Heart right ventricle (tissue), 16 donors: ENCODE data around the gene ELMO1. TPM values are rescaled to one million over a fixed set of nuclear protein-coding genes. Genes with fewer than 3 reads are reported as not detected.

ENCODE experiments used
- ATAC-seq, 8 donors: fragments of 200-7000 bp; cut with Tn5 transposase; one replicate each; pipeline ENCODE4 v1.9.1; 2020; ENCODE audit warnings: mild to moderate bottlenecking in 8 of 8, moderate library complexity in 8 of 8, moderate number of reproducible peaks in 1 of 8
- DNase-seq, 2 donors: peaks; one replicate each; pipeline ENCODE4 v3.0.0-alpha.2; 2020
- H3K27ac ChIP-seq, 10 donors: fragments of 200-600 bp; sonication (generic) in 2 of 10; one replicate each; pipeline versions ENCODE4 v1.5.0 to v1.8.0; 2020 to 2022; ENCODE audit warnings: mild to moderate bottlenecking in 3 of 10
- H3K27me3 ChIP-seq, 7 donors: fragments of 200-600 bp; one replicate each; pipeline ENCODE4 v1.8.0; 2021 to 2022; ENCODE audit warnings: mild to moderate bottlenecking in 2 of 7
- H3K36me3 ChIP-seq, 9 donors: fragments of 200-600 bp; sonication (generic) in 1 of 9; one replicate each; pipeline versions ENCODE4 v1.5.0 to v1.8.0; 2020 to 2022; ENCODE audit warnings: mild to moderate bottlenecking in 2 of 9
- H3K4me1 ChIP-seq, 9 donors: fragments of 200-600 bp; sonication (generic) in 1 of 9; one replicate each; pipeline versions ENCODE4 v1.5.0 to v1.8.0; 2020 to 2022; ENCODE audit warnings: mild to moderate bottlenecking in 4 of 9
- H3K4me3 ChIP-seq, 10 donors: fragments of 200-600 bp; sonication (generic) in 2 of 10; one replicate each; pipeline versions ENCODE4 v1.5.0 to v1.8.0; 2020 to 2022; ENCODE audit warnings: mild to moderate bottlenecking in 7 of 10, moderate library complexity in 2 of 10
- H3K9me3 ChIP-seq, 11 donors: fragments of 200-600 bp in 10 of 11; sonication (generic) in 2 of 11; one replicate each; pipeline versions ENCODE4 v1.5.0 to v1.8.0; 2013 to 2022; ENCODE audit warnings: mild to moderate bottlenecking in 2 of 11, control low read depth in 1 of 11, moderate library complexity in 1 of 11
- WGBS, 2 donors: extraction: QIAGEN DNeasy Blood & Tissue Kit; methylation state at CpG; one replicate each; pipeline ENCODE4 v1.1.7; 2013; ENCODE audit warnings: inconsistent platforms in 1 of 2; 5-methylcytosine and 5-hydroxymethylcytosine counted together
- intact Hi-C, 10 donors: fragments of 100-400 bp; cut with DNase I; formaldehyde crosslinking; loops; one replicate each; pipeline versions ENCODE4 v1.11.1 to v1.14.2; 2022
- polyA plus RNA-seq, 2 donors: library from polyadenylated mRNA; stranded (reverse); fragments of 200-250 nt; gene quantifications; one replicate each; pipeline ENCODE4 v1.2.3, GENCODE V29; 2013
- total RNA-seq, 10 donors: library from RNA; stranded (reverse); fragmentation: NEBNext Ultra II Directional in 3 of 10; extraction: Animal tissue kit (Norgen Biotek cat#: 25700) in 3 of 10; gene quantifications; one replicate each; pipeline versions ENCODE4 v1.2.1 to v1.2.4, GENCODE V29; 2021 to 2023
- TF ChIP-seq, protein P1 (sequence below), 9 donors: fragments of 200-600 bp; sonication (generic) in 2 of 9; IDR thresholded peaks; one replicate each; pipeline versions ENCODE4 v1.5.0 to v1.8.0; 2021 to 2022; ENCODE audit warnings: antibody characterized with exemption in 9 of 9, mild to moderate bottlenecking in 5 of 9, moderate library complexity in 1 of 9
- donor health status: Arrhythmogenic right ventricular cardiomyopathy.
- donor health status: ischemic (EF 13 %, LVEDD 7.1; RV severe dilation, severe dysfunction).
- donor health status: healthy with polysubstance abuse.
- donor health status: DM: no; HTN: yes; CAD: no.
- donor health status: DM: no; HTN: no; CAD: no.
- donor health status: ischemic (EF 25% LVEDD 6.9; RV normal size, moderate dysfunction).
- donor health status: ischemic (EF 25% LVEDD 5.7; RV mildly dilated, moderate dysfunction).
- donor health status: healthy.
- donor health status: DM: yes; HTN: yes; CAD: no.
- donor health status: Ischemic cardiomyopathy.
- donor health status: ischemic (EF 35%, LVEDD 5.7; RV mildly dilated, moderate dysfunction).
- donor health status: nonischemic (EF 11% LVEDD 7.7; RV severe dilation, severe dysfunction).
- donor health status: DM: yes; HTN: yes; CAD: no.
- donor health status: PGD.
- donor health status: ischemic (EF 29% LVEDD 5.4; RV normal size, mild dysfunction).
- donor health status: nonischemic (EF 23%, LVEDD 6.1; RV moderate dilation, normal function).

The ELMO1 gene
- total and polyA plus RNA-seq, 12 donors = 8.5 to 18.0 (median 13.9) TPM

DNA sequence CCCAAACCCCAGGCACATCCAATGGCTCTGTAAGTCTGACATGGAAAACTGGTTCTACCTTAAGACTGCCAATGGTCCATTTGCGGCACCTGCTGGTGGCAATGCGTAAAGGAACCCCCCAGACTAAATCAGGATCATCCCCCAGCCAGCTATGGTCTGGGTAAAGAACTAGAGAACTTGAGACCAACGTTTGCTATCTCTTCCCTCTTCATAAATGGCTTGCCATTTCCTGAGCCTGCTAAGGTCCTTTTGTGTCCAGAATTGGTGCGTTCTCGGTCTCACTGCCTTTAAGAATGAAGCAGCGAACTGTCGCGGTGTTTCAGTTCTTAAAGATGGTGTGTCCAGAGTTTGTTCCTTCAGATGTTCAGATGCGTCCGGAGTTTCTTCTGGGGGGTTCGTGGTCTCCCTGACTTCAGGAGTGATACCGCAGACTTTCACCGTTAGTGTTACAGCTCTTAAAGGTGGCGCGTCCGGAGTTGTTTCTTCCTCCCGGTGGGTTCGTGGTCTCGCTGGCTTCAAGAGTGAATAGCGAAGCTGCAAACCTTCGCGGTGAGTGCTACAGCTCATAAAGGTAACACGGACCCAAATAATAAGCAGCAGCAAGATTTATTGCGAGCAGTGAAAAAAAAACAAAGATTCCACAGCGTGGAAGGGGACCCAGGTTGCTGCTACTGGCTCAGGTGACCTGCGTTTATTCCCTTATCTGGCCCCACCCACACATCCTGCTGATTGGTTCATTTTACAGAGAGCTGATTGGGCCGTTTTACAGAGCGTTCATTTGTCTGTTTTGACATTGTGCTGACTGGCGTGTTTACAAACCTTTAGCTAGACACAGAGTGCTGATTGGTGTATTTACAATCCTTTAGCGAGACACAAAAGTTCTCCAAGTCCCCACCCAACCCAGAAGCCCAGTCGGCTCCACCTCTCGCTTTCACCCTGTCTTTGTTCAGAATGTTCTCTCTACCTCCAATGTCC, 95.4 kb downstream of the ELMO1 start:
- intact Hi-C loops = loop anchor here in 6 of 10 donors (5.0 to 10.0 kb wide), 4 partner anchors 39 to 94 kb away; partner anchors contain the start of gene ELMO1 (in 5 of the 6)
- 81 to 82% methylated on average over 32 of the region's 32 CpGs for WGBS, 2 donors

GRCh38 chr7:37352251-37352880, 96.3 kb downstream of the ELMO1 start:
- H3K4me1 ChIP-seq = peaks cover 6 to 82% (median 62%) of the 10 kb centered on the region in 9 donors

More for the DNA sequence above, 95.4 kb downstream of the ELMO1 start:
- TF ChIP-seq, protein P1, sequence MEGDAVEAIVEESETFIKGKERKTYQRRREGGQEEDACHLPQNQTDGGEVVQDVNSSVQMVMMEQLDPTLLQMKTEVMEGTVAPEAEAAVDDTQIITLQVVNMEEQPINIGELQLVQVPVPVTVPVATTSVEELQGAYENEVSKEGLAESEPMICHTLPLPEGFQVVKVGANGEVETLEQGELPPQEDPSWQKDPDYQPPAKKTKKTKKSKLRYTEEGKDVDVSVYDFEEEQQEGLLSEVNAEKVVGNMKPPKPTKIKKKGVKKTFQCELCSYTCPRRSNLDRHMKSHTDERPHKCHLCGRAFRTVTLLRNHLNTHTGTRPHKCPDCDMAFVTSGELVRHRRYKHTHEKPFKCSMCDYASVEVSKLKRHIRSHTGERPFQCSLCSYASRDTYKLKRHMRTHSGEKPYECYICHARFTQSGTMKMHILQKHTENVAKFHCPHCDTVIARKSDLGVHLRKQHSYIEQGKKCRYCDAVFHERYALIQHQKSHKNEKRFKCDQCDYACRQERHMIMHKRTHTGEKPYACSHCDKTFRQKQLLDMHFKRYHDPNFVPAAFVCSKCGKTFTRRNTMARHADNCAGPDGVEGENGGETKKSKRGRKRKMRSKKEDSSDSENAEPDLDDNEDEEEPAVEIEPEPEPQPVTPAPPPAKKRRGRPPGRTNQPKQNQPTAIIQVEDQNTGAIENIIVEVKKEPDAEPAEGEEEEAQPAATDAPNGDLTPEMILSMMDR (IDR thresholded peaks at IDR 0.05) = peak in 3 of 9 donors; percentile 23 to 51 (median 27)
- Histone ChIP-seq H3K27ac (peak overlapping the region; percentile 41 to 86 (median 75)), H3K4me1 (peaks cover 9 to 87% (median 68%) of the 10 kb centered on the region in 9 donors), H3K36me3 (no peaks in the 10 kb centered on the region), H3K4me3 (peak overlapping the region in 3 of 10 donors; percentile 5 to 52 (median 18)), H3K27me3 (no peaks in the 10 kb centered on the region), H3K9me3 (no peaks in the 10 kb centered on the region)
- DNase-seq = no peak
- peak in 5 of 8 donors; percentile 4 to 52 (median 30) for ATAC-seq

GRCh38 chr7:37351716-37352115, 96.9 kb downstream of the ELMO1 start:
- no peaks in the 10 kb centered on the region for H3K27me3 ChIP-seq
- WGBS, 2 donors = 85 to 86% methylated on average over 4 of the region's 4 CpGs
- H3K27ac ChIP-seq = peak overlapping the region in 3 of 10 donors; percentile 7 to 36 (median 35)
- no peaks in the 10 kb centered on the region for H3K9me3 ChIP-seq
- H3K36me3 ChIP-seq = no peaks in the 10 kb centered on the region
- TF ChIP-seq, protein P1 (IDR thresholded peaks at IDR 0.05) = no peak
- H3K4me1 ChIP-seq = peaks cover 6 to 82% (median 61%) of the 10 kb centered on the region in 9 donors
- intact Hi-C loops = loop anchor here in 6 of 10 donors (5.0 to 10.0 kb wide), 4 partner anchors 41 to 96 kb away; partner anchors contain the start of gene ELMO1 (in 5 of the 6)
- ATAC-seq (no peak), DNase-seq (no peak)
- H3K4me3 ChIP-seq = no peak overlapping the region

More at GRCh38 chr7:37352251-37352880, 96.3 kb downstream of the ELMO1 start:
- WGBS, 2 donors = 80 to 89% methylated on average over 13 of the region's 13 CpGs
- intact Hi-C loops = loop anchor here in 6 of 10 donors (5.0 to 10.0 kb wide), 4 partner anchors 40 to 95 kb away; partner anchors contain the start of gene ELMO1 (in 5 of the 6)
- H3K4me3 ChIP-seq = no peak overlapping the region
- H3K27ac ChIP-seq = peak overlapping the region in 3 of 10 donors; percentile 31 to 75 (median 41)
- no peaks in the 10 kb centered on the region for H3K36me3 ChIP-seq
- no peaks in the 10 kb centered on the region for H3K27me3 ChIP-seq
- H3K9me3 ChIP-seq = no peaks in the 10 kb centered on the region
- ATAC-seq (no peak), DNase-seq (no peak)
- TF ChIP-seq, protein P1 (IDR thresholded peaks at IDR 0.05) = no peak
